Loucy (cell line): ENCODE measurements around the gene APOBEC3F.

Source experiments
- EZH2phosphoT487 ChIP-seq: fragments of 200-600 bp; IDR thresholded peaks from 2 replicates; pipeline ENCODE4 v1.6.1; 2018; ENCODE audit warnings: antibody characterized with exemption, mild to moderate bottlenecking, moderate library complexity, borderline replicate concordance
- TF ChIP-seq, protein P1 (sequence below): fragments of 200-600 bp; sonication (generic); conservative IDR thresholded peaks from 2 replicates; pipeline ENCODE4 v1.5.1; 2014; ENCODE audit warnings: mild to moderate bottlenecking, antibody characterized with exemption, low read length

DNA sequence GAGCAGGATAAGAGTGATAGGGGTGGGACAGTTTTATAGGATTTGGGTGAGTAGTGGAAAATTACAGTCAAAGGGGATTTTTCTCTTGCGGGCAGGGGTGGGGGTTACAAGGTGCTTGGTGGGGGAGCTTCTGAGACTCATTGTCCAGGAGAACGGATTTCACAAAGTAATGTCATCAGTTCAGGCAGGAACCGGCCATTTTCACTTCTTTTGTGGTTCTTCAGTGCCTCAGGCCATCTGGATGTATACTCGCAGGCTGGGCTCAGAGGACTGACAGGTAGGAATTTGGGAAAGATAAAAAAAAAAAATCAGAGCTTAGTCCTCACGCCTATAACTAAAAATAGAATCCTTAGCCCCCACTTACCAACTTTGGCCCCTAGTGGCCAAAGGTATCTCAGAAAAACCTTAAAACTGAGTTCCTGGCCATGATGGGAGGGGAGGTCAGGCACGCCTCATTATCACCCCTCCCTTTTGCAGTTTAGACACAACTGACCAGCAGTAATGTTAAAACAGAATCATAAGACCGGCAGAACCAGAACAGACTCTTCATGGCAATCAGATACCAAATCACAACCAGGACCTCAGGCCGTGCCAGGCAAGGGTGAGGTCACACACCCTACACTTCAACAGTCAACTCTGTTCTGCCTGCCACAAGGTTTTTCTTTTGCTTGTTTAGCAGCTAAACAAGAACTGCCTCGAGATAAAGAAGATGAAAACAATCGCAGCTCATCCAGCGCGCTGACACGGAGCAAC is 27.5 kb downstream of the APOBEC3F start:
- TF ChIP-seq, protein P1, sequence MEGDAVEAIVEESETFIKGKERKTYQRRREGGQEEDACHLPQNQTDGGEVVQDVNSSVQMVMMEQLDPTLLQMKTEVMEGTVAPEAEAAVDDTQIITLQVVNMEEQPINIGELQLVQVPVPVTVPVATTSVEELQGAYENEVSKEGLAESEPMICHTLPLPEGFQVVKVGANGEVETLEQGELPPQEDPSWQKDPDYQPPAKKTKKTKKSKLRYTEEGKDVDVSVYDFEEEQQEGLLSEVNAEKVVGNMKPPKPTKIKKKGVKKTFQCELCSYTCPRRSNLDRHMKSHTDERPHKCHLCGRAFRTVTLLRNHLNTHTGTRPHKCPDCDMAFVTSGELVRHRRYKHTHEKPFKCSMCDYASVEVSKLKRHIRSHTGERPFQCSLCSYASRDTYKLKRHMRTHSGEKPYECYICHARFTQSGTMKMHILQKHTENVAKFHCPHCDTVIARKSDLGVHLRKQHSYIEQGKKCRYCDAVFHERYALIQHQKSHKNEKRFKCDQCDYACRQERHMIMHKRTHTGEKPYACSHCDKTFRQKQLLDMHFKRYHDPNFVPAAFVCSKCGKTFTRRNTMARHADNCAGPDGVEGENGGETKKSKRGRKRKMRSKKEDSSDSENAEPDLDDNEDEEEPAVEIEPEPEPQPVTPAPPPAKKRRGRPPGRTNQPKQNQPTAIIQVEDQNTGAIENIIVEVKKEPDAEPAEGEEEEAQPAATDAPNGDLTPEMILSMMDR, result peak; percentile 45
- TF ChIP-seq EZH2phosphoT487, result no peak
